AG09319 (cell line): ENCODE results near the gene MOSMO.
"Not testable (repeated sequence)": the region's sequence is repeated elsewhere in the genome, so short reads cannot be mapped to it uniquely, and the experiment has no call there.

Experiments used
- DNase-seq: peaks from one replicate; pipeline ENCODE4 v3.0.0-alpha.2; 2010; ENCODE audit warnings: low read depth; ENCODE audit errors: extremely low read depth
- CTCF ChIP-seq: IDR thresholded peaks from 2 replicates; pipeline ENCODE4 v1.5.1; 2011; ENCODE audit warnings: low read depth, mild to moderate bottlenecking, inconsistent platforms, low read length, moderate library complexity

Gene MOSMO

GRCh38 chr16:22126037-22126558 lies 118.2 kb downstream of the MOSMO start:
- TF ChIP-seq CTCF, result no peak

GRCh38 chr16:22128537-22128936 lies 120.6 kb downstream of the MOSMO start:
- DNase-seq, result not testable (repeated sequence)

More at GRCh38 chr16:22126037-22126558, 118.2 kb downstream of the MOSMO start:
- no peak for DNase-seq

- no peak for DNase-seq
- TF ChIP-seq CTCF, result no peak
Observed at GRCh38 chr16:22130528-22130927, 122.6 kb downstream of the MOSMO start.

GRCh38 chr16:22132801-22133200 lies 124.9 kb downstream of the MOSMO start:
- DNase-seq, result no peak
- no peak for TF ChIP-seq CTCF
